Activated T-cell treated with anti-CD3 and anti-CD28 coated beads, Interleukin-2, amount 50 U/mL, for 48 hours (primary cell): Measurements from ENCODE around the gene TOP3B.
A peak's percentile ranks its signal among the peaks of the same experiment; 100 is the strongest.

ENCODE experiments used
- DNase-seq, 2 experiments: peaks; one replicate each; pipeline ENCODE4 v3.0.0-alpha.2; 2020

TOP3B gene, protein sequence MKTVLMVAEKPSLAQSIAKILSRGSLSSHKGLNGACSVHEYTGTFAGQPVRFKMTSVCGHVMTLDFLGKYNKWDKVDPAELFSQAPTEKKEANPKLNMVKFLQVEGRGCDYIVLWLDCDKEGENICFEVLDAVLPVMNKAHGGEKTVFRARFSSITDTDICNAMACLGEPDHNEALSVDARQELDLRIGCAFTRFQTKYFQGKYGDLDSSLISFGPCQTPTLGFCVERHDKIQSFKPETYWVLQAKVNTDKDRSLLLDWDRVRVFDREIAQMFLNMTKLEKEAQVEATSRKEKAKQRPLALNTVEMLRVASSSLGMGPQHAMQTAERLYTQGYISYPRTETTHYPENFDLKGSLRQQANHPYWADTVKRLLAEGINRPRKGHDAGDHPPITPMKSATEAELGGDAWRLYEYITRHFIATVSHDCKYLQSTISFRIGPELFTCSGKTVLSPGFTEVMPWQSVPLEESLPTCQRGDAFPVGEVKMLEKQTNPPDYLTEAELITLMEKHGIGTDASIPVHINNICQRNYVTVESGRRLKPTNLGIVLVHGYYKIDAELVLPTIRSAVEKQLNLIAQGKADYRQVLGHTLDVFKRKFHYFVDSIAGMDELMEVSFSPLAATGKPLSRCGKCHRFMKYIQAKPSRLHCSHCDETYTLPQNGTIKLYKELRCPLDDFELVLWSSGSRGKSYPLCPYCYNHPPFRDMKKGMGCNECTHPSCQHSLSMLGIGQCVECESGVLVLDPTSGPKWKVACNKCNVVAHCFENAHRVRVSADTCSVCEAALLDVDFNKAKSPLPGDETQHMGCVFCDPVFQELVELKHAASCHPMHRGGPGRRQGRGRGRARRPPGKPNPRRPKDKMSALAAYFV

DNA sequence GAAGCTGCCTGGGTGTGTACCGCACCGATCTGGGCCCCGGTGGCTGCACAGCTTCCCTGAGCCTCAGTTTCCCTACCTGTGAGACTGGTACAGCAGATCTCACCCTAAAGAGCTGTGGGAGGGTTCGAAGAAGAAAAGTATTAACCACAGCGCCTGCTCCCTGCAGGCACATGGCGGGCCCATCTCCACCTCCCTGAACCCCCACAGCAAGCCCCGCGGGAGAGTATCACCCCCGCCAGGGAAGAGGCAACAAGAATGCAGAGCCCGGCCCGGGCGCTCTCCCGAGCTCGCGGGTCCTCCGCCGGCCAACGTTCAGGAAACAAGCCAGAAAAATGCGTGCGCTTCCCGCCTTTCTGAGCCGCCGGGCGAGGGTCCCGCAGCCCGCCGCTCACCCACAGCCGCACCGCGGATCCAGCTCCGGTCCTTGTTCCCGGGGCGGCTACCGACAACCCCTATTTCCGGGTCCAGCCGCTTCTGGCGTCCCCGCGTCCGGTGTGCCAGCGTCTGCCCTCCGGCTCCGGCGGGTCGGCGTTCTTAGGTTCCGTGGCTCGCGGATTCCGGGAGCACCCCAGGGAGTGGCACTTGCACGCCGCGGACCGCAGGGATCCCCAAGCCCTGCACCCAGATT lies at the start of gene TOP3B:
Gene TOP3B (minus strand): TSS at position 450 of the 628 bp plus-strand sequence. CDS start 7,078 bp downstream, outside the sequence.
- peak; percentile 93 for DNase-seq

DNA sequence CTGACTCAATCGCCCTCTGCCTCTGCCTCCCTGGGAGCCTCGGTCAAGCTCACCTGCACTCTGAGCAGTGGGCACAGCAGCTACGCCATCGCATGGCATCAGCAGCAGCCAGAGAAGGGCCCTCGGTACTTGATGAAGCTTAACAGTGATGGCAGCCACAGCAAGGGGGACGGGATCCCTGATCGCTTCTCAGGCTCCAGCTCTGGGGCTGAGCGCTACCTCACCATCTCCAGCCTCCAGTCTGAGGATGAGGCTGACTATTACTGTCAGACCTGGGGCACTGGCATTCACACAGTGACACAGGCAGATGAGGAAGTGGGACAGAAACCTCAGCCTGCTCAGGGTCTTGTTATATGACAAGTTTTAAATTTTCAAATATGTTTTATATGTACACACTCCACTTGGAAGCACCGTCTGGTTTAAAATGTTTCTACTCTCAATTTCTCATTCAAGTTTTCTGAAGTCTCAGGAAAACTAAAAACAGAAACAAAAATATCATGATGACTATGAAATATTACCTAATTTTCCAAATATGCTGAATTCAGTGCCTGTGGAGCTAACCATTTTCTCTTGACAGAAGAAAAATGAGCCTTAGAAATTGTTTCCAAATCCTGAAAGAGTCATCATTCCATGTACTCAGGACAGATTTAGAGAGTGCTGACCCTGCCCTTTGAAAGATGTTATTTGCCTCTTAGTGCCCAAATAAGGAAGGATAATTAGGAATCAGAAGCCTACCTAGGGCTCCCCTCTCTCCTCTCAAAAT lies 48.8 kb upstream of the TOP3B start:
- DNase-seq, result no peak

DNA sequence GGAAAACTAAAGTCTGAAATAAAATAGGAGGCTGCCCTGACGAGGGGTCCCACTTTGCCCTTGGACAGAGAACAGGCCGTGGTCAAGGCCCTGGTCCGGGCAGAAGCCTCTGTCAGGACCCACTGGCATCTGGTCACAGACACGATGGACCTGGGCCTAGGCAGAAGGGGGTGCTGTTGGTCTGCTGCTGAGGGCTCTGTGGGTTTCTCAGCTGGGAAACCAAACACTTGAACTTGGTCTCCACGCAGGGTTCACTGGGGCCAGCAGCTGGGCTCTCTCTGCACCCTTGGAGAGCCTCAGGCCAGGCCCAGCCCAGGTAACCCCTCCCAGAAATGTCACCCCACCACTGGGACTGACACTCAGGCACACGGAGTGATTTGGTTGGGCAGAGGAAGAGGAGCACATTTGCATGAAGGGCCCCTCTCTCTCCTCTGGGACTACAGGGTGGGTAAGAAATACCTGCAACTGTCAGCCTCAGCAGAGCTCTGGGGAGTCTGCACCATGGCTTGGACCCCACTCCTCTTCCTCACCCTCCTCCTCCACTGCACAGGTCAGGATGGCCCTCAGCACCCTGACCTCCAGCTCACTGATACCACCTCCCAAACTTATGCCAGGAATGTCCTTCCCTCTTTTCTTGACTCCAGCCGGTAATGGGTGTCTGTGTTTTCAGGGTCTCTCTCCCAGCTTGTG lies 48.1 kb upstream of the TOP3B start:
- DNase-seq, result no peak

DNA sequence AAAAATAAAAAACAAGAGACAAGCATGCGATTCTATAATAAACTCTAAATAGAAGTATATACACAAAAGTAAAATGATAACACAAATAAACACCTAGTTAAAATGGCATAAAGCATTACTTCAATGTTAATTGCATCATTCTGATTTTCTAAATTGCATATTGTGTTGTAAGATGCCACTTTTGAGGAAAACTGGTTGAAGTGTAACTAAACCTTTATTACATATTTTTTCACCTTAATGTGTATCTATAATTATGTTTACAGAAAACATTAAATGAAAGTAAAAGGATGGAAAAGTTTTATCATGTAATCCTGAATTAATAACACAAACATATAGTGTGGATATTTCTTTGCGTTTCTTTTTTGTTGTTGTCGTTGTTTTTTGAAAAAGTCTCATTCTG lies 45.4 kb upstream of the TOP3B start:
- DNase-seq, result no peak

DNA sequence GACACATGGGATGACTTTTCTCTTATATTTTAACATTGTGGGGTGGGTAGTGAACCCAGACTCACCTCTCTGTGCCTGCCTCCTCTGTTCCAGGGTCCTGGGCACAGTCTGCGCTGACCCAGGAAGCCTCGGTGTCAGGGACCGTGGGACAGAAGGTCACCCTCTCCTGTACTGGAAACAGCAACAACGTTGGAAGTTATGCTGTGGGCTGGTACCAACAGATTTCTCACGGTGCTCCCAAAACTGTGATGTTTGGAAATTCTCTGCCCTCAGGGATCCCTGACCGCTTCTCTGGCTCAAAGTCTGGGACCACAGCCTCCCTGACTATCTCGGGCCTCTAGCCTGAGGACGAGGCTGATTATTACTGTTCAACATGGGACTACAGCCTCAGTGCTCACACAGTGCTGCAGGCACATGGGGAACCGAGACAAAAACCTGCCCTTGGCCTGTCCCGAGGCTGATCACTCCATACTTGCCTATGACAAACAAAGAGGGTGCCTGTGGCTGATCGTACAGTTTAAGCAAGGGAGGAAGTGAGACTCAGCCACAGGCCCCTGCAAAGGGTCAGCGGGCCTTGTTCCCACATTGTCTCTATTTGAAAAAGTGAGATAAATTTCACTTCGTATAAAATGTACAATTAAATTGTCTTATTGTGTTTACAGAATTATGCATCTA lies 43.7 kb upstream of the TOP3B start:
- DNase-seq, result no peak

DNA sequence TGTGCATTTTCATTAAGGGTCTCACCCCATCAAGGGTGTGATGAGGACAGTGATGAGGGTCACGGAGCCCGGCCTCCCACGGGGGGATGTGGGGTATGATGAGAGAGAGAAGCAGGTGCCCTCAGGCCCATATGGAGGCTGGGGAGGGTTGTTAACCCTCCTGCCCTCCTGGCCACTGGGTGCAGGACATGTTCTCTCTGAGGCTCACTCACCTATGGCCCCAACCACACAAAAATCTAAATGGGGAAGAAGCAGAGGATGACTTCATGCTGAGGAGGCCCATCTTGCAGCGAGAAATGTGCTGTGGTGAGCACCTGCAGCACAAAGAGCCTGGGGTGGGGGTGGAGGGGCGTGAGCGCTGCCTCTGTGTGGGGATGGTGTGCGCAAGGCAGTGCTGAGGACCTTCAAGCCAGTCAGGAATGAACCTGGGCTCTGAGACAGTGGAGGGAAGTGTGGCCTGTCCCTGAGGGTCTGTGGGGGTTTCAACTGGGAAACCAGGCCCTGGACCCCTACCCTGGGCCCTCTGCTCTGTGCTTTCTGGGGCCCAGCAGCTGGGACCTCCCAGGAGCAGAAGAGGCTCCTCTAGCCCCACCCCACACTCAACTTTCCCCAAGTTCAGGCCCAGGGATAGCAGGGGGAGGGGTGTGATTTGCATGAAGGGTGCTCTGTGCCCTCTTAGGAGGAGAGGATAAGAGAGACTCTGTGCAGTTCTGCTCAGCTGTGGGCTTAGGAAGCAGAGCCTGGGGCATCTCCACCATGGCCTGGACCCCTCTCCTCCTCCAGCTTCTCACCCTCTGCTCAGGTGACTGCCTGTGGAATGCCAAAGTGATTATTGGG lies 43.0 kb upstream of the TOP3B start:
- no peak for DNase-seq

DNA sequence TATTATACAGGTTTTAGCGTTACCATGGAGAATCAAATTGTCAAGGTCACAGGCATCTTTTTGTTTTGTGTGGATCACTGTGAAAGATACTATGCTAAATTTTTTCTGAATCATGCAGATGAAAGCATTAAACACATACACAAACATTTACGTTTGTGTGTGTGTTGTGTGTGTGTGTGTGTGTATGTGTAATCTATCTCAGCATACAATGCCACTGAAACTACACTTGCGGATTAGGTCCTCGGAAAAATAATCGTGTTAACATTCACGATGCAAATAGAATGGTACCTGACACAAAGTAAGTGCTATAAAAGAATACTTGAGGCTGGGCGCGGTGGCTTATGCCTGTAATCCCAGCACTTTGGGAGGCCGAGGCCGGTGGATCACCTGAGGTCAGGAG lies 41.9 kb upstream of the TOP3B start:
- no peak for DNase-seq

DNA sequence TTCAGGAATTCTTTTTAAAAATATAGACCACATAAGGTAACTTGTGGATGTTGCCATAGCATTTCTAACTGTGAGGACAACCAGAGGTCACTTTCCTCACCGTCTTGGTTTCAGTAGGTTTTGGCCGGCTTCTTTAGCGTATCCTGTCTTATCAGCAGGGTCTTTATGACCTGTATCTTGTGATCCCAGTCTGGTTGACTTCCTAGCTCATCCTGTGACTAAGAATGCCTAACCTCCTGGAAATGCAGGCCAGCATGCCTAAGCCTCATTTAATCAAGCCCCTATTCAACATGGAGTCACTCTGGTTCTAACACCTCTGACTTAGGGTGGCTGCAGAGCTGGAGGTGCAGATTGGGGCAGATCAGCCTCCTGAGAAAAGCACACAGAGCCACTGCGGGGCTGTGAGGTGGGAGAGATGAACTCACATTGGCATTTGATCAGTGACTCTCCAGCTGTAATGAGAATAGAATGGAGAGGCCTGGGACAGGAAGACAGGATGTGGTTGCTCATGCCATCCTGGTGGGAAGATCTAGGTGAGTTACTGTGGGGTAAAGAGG lies 41.1 kb upstream of the TOP3B start:
- no peak for DNase-seq

DNA sequence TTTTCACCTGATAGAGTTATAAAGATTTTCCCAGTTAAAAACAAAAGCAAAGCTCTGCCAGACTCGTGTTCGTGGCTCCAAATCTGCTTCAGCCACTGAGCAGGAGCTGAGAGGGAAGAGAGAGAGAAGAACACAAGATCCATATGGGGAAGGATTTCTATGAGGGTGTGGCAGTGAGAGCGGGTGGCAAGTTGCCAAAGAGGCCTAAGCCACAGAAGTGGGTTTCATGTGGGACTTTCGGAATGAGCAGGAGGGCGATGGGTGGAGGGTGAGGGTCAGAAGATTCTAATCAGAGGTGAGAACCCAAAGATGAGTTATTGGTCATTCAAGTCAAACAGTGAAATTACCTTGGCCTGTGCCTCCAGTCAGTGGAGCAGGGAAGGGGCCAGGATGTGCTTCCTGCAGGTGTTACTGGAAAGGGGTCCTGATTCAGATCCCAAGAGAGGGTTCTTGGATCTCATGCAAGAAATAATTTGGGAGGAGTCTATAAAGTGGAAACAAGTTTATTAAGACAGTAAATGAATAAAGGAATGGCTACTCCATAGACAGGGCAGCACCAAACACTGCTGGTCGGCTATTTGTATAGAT lies 40.5 kb upstream of the TOP3B start:
- no peak for DNase-seq

DNA sequence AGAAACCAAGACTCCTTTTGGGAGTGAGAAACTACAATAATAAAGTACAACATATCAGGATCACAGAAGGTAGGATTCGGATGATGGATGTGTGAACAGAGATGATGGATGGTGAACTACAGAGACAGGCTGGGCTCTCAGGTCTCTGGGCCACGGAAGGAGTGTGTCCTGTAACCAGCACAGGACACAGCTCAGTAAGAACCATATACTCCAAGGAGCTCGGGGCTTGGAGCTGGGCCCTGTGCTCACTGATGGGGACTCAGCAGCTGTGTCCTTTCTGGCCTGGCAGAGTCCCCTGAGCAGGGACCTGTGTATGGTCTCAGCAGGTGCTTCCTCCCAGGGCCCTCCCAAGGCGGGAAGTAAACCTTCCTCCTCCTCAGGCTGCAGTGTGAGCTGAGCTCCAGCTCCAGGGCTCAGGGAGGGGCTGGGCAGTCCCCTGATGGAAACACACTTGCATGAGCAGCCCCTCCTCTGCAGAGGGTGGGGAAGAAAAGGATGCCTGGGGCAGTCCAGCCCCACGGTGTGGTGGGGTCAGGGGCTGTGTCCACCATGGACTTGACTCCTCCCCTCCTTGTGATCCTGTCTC lies 39.8 kb upstream of the TOP3B start:
- no peak for DNase-seq

DNA sequence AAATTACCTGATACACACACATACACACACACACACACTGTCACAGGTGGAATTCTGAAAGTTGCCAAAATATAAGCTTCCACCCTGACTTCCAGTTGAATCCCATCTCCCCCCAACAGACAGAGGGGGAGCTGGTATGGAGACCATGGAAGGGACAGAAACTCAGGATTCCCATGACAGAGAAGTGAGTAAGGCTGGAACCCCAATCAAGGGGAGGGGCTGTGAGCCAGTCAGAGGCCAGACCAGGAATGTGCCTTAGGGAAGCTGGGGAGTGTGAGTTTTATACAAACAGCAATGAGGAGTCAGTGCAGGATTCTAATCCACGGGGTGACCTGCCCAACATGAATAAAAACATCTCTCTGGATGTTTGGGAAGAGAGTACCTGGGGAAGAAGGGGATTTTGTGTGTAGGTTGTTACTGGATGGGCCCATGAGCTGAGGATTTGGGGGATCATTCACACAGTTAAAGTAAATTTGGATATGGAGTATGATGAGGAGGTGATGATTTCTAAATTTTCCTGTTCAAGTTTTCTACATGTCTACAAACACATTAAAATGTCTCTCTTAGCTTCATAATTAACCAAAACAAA lies 38.7 kb upstream of the TOP3B start:
- no peak for DNase-seq

DNA sequence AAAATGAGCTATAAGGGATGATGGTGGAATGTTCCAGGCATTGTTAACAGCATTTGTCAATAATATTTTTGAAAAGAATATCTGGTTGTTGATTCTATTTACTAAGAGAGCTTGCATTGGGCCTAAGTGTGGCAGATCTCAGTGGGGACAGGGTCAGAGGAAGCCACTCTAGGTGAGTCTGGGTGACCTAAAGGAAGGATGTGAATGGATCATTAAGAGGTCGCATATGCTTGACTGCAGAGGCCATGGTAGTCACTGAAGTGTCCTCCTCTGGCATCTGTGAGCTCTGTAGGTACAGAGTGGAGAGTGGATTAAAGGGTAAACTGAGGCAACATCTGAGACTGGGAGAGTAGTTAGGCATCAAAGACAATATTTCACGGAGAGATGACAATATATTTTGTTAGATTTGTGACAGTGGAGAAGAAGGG lies 37.9 kb upstream of the TOP3B start:
- no peak for DNase-seq

DNA sequence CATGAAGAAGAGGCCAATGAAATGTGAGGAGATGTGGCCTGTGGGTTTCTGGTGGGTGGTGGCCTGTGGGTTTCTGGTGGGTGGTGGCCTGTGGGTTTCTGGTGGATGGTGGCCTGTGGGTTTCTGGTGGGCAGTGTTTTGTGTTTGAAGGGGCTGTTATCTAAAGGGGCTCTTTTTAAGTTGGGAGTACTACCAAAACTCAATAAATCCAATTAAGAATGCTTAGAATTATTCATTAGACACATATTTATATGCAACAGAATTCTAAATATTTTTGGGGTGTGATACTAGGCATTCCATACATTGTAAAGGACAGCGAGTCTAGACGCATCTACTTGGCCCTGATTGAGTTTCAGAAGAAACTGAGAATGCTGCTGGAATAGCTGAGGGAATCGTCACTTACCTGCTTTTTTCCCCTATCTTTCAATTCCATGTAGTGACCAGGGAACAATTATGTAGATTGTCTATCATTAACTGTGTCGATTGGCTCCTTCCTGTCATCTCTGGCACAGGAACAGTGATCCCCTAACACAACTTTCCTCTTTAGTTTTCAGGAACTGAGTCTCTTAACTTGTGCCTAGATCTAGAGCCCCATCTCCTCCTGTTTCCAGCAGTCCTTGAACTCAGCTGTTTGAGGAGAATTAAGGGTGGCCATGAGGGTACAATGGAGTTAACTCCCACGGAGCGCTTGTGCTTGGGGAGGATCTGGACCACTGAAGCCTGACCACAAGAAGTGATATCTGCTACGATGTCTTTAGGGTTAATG lies 37.3 kb upstream of the TOP3B start:
- no peak for DNase-seq

DNA sequence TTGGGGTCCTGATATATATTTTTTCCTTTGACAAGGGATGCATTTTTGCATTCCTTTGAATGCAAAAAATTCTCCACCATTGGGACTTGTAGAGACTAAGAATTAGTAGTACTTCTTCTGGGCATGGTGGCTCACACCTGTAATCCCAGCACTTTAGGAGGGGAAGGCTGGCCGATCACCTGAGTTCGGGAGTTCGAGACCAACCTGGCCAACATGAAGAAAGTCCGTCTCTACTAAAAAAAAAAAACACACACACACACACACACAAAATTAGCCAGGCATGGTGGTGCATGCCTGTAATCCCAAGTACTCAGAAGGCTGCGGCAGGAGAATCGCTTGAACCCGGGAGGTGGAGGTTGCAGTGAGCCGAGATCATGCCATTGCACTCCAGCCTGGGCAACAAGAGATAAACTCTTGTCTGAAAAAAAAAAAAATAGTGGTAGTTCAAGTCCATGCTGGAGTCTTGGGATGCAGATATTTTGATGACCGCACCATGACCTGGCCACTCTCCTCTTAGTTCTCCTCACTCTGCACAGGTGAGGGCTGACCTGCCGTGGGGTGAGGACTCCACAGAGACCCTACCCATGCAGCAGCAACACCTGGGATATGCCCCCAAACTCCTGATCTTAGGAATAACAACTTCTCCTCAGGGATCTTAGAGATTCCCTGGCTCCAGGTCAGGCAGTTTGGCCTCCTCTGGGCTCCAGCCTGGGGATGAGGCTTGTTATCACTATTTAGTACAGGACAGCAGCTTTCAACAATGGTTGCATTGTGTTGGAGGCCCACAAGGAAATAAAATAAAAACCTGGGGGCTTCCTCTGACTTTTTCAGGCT lies 36.5 kb upstream of the TOP3B start:
- no peak for DNase-seq

DNA sequence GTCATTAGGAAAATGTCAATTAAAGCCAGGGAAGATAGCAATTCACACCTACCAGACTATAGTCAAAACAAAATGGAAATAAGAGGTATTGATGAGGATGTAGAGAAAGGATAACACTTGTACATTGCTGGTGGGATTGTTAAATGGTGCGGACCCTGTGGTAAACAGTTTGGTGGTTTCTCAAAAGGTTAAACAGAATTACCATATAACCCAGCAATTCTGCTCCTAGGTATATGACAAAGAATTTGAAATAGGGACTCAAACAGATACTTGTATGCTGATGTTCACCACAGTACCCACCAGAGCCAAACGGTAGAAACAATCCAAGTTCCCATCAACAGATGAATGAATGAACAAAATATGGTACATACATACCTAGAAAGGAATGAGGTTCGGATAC lies 33.0 kb upstream of the TOP3B start:
- no peak for DNase-seq

DNA sequence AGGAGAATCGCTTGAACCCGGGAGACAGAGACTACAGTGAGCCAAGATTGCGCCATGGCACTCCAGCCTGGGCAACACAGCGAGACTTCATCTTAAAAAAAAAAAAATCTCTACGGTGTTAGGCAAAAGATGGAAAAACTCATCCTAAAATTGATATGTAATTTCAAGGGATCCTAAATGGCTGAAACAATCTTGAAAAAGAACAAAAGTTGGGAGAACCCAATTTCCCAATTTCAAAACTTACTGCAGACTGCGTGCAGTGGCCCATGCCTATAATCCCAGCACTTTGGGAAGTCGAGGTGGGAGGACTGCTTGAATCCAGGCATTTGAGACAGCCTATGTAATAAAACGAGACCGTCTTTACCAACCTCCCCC lies 31.7 kb upstream of the TOP3B start:
- no peak for DNase-seq

DNA sequence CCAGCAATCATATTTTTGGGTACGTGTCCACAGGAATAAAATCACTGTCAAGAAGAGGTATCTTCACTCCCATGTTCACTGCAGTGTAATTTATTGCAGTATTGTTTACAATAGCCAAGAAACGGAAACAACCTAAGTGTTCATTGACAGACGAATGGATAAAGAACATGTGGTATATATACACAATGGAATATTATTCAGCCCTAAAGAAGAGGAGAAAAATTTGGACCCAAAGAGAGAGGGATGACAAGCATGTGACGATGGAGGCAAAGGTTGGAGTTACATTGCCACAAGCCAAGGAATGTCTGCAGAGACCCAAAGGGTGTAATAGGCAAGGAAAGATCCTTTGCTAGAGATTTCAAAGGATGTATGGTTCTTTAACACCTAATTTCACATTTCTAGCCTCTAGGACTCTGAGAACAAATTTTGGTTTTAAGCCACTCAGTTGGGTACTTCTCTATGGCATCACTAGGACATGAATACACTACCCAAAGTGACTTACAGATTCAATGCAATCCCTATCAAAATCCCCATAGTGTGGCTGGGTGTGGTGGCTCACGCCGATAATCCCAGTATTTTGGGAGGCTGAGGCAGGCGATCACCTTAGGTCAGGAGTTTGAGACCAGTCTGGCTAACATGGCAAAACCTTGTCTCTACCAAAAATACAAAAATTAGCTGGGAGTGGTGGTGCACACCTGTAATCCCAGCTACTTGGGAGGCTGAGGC lies 31.1 kb upstream of the TOP3B start:
- DNase-seq, result no peak
